ENCODE data around the gene INSM1.

Gene INSM1

GRCh38 chr20:20329564-20329963, 38.3 kb upstream of the INSM1 start:
- no peak overlapping the region for H3K4me3 ChIP-seq (ENCODE audit: low read depth, low read length)
- TF ChIP-seq, protein P1, sequence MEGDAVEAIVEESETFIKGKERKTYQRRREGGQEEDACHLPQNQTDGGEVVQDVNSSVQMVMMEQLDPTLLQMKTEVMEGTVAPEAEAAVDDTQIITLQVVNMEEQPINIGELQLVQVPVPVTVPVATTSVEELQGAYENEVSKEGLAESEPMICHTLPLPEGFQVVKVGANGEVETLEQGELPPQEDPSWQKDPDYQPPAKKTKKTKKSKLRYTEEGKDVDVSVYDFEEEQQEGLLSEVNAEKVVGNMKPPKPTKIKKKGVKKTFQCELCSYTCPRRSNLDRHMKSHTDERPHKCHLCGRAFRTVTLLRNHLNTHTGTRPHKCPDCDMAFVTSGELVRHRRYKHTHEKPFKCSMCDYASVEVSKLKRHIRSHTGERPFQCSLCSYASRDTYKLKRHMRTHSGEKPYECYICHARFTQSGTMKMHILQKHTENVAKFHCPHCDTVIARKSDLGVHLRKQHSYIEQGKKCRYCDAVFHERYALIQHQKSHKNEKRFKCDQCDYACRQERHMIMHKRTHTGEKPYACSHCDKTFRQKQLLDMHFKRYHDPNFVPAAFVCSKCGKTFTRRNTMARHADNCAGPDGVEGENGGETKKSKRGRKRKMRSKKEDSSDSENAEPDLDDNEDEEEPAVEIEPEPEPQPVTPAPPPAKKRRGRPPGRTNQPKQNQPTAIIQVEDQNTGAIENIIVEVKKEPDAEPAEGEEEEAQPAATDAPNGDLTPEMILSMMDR (IDR thresholded peaks at IDR 0.05; ENCODE audit: borderline replicate concordance, insufficient read depth, low read depth, low read length) = no peak

GRCh38 chr20:20331156-20331555, 36.7 kb upstream of the INSM1 start:
- TF ChIP-seq, protein P1 (IDR thresholded peaks at IDR 0.05; ENCODE audit: borderline replicate concordance, insufficient read depth, low read depth, low read length) = no peak
- no peak overlapping the region for H3K4me3 ChIP-seq (ENCODE audit: low read depth, low read length)

DNA sequence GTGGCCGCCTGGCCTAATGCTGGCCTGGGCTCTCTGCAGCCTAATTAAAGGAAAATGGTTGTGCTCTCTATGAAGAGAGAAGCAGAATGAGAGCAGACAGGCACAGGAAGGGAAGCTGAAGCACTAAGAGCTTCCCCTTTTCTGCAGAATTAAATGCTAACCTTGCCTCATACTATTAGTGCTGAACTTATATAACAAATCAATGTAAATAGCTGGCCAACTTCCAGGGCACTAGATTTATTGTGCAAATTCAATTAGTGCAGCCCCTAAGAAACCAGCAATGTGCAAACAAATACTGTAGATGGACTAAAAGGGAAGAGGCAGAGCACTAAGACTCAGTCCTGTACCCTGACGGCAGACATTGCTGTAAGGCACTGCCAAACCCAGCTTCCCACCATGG, 36.1 kb upstream of the INSM1 start:
- TF ChIP-seq, protein P1 (IDR thresholded peaks at IDR 0.05; ENCODE audit: borderline replicate concordance, insufficient read depth, low read depth, low read length) = no peak
- H3K4me3 ChIP-seq (ENCODE audit: low read depth, low read length) = no peak overlapping the region

- TF ChIP-seq, protein P1 (IDR thresholded peaks at IDR 0.05; ENCODE audit: borderline replicate concordance, insufficient read depth, low read depth, low read length) = no peak
- no peak overlapping the region for H3K4me3 ChIP-seq (ENCODE audit: low read depth, low read length)
These were observed 34.0 kb upstream of the INSM1 start for GRCh38 chr20:20333866-20334265.

DNA sequence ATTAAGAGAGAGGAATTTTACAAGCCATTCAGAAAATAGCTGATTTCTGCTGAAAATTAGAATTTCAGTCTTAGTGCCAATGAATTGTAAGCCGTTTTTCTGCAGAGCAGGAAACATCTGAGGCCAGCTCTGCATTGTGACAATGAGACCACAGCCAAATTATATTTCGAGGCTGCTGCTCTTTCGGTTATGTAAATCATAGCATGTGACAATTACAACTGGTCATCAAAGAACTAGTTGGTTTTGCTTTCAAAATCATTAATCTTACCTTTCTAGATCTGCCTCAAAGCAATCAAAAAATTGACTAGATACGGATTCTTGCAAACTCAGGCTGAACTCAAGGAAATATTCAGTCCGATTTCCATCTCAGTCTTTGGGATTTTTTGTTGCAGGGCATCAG, 33.4 kb upstream of the INSM1 start:
- TF ChIP-seq, protein P1 (IDR thresholded peaks at IDR 0.05; ENCODE audit: borderline replicate concordance, insufficient read depth, low read depth, low read length) = no peak
- no peak overlapping the region for H3K4me3 ChIP-seq (ENCODE audit: low read depth, low read length)

GRCh38 chr20:20338133-20338730, 29.7 kb upstream of the INSM1 start:
- no peak overlapping the region for H3K4me3 ChIP-seq (ENCODE audit: low read depth, low read length)
- TF ChIP-seq, protein P1 (IDR thresholded peaks at IDR 0.05; ENCODE audit: borderline replicate concordance, insufficient read depth, low read depth, low read length) = no peak

- no peak overlapping the region for H3K4me3 ChIP-seq (ENCODE audit: low read depth, low read length)
- TF ChIP-seq, protein P1 (IDR thresholded peaks at IDR 0.05; ENCODE audit: borderline replicate concordance, insufficient read depth, low read depth, low read length) = no peak
These were observed 27.5 kb upstream of the INSM1 start for GRCh38 chr20:20340443-20340842.
